IMR-90 (cell line): Measurements from ENCODE around the gene PTMS. TPM values are rescaled to one million over a fixed set of nuclear protein-coding genes. Genes with fewer than 3 reads are reported as not detected.

Source experiments
- ATAC-seq: fragments of 200-7000 bp; cut with Tn5 transposase; 2 replicates; pipeline ENCODE4 v1.9.1; 2020; ENCODE audit warnings: low read depth, mild to moderate bottlenecking, moderate library complexity
- BruUV-seq: library from RNA; stranded (reverse); fragments of 400-500 nt; replicated peaks from 2 replicates; lab custom pipeline; 2021; lab: Mats Ljungman, UMichigan
- CTCF ChIA-PET: fragments of 300-600 bp; formaldehyde crosslinking; extraction: SDS; loops from one replicate; lab custom pipeline; 2021; ENCODE audit warnings: antibody characterized with exemption; lab: Yijun Ruan, JAX
- POLR2A ChIA-PET: fragments of 300-600 bp; sonication (Branson Sonifier 250); formaldehyde crosslinking; loops from one replicate; lab custom pipeline; 2022; ENCODE audit warnings: antibody characterized with exemption; ENCODE audit not compliant: unreplicated experiment; lab: Charles Lee
- DNase-seq: peaks from one replicate; pipeline ENCODE4 v3.0.0; 2013
- H2AFZ ChIP-seq: replicated peaks from 2 replicates; pipeline ENCODE3; 2013; ENCODE audit warnings: low read length, mild to moderate bottlenecking; ENCODE audit not compliant: poor library complexity
- H2AK5ac ChIP-seq: 2 replicates; pipeline ENCODE4 v1.6.1; 2013; ENCODE audit warnings: low read depth, low read length, inconsistent platforms
- H2AK9ac ChIP-seq: replicated peaks from 2 replicates; pipeline ENCODE3; 2013; ENCODE audit warnings: mild to moderate bottlenecking, low read depth, low read length, moderate library complexity; ENCODE audit not compliant: poor library complexity
- H2BK120ac ChIP-seq: 2 replicates; pipeline ENCODE4 v1.6.1; 2013; ENCODE audit warnings: low read depth, low read length, inconsistent platforms
- H2BK15ac ChIP-seq: 3 replicates; pipeline ENCODE4 v1.6.1; 2013; ENCODE audit warnings: low read depth, low read length, inconsistent platforms
- H2BK20ac ChIP-seq: 2 replicates; pipeline ENCODE4 v1.6.1; 2013; ENCODE audit warnings: low read depth, mild to moderate bottlenecking, inconsistent platforms, low read length, moderate library complexity
- H2BK5ac ChIP-seq: 2 replicates; pipeline ENCODE4 v1.6.1; 2013; ENCODE audit warnings: mild to moderate bottlenecking, low read depth, low read length, inconsistent platforms; ENCODE audit not compliant: poor library complexity, severe bottlenecking
- H3K14ac ChIP-seq: replicated peaks from 2 replicates; pipeline ENCODE4 v1.6.1; 2013; ENCODE audit warnings: low read depth, low read length, inconsistent platforms
- H3K18ac ChIP-seq: 2 replicates; pipeline ENCODE4 v1.6.1; 2013; ENCODE audit warnings: low read depth, low read length, control low read depth
- H3K23ac ChIP-seq: 2 replicates; pipeline ENCODE4 v1.6.1; 2013; ENCODE audit warnings: low read depth, low read length, inconsistent platforms
- H3K27ac ChIP-seq: 2 replicates; pipeline ENCODE4 v1.5.1; 2013; ENCODE audit warnings: mild to moderate bottlenecking, control low read depth, low read length; ENCODE audit not compliant: insufficient read depth
- H3K27me3 ChIP-seq: 2 replicates; pipeline ENCODE4 v1.6.1; 2013; ENCODE audit warnings: low read length; ENCODE audit not compliant: control insufficient read depth, insufficient read depth
- H3K36me3 ChIP-seq: 2 replicates; pipeline ENCODE4 v1.6.1; 2013; ENCODE audit warnings: low read length, mixed read lengths; ENCODE audit not compliant: control insufficient read depth, insufficient read depth
- H3K4ac ChIP-seq: 2 replicates; pipeline ENCODE4 v1.6.1; 2013; ENCODE audit warnings: low read depth, low read length, inconsistent platforms
- H3K4me1 ChIP-seq: 2 replicates; pipeline ENCODE4 v1.6.1; 2013; ENCODE audit warnings: low read length, mixed read lengths; ENCODE audit not compliant: control insufficient read depth, insufficient read depth
- H3K4me2 ChIP-seq: 2 replicates; pipeline ENCODE4 v1.6.1; 2013; ENCODE audit warnings: low read depth, mild to moderate bottlenecking, control low read depth, low read length, moderate library complexity
- H3K4me3 ChIP-seq: 2 replicates; pipeline ENCODE4 v1.5.1; 2013; ENCODE audit warnings: low read depth, mild to moderate bottlenecking, control low read depth, low read length, moderate library complexity; ENCODE audit not compliant: insufficient read depth
- H3K56ac ChIP-seq: 2 replicates; pipeline ENCODE4 v1.6.1; 2013; ENCODE audit warnings: low read length, inconsistent platforms; ENCODE audit not compliant: insufficient read depth; ENCODE audit errors: extremely low read depth
- H3K79me1 ChIP-seq, 2 experiments: 2 replicates each; pipeline ENCODE4 v1.6.1; 2013; ENCODE audit warnings: low read length in 2 of 2, inconsistent platforms in 1 of 2, low read depth in 1 of 2
- H3K9ac ChIP-seq: 2 replicates; pipeline ENCODE4 v1.6.1; 2013; ENCODE audit warnings: low read depth, low read length, control low read depth
- H3K9me1 ChIP-seq: 2 replicates; pipeline ENCODE4 v1.6.1; 2013; ENCODE audit warnings: low read length, inconsistent platforms; ENCODE audit not compliant: insufficient read depth
- H3K9me3 ChIP-seq: 2 replicates; pipeline ENCODE4 v1.6.1; 2013; ENCODE audit warnings: low read length; ENCODE audit not compliant: control insufficient read depth, insufficient read depth
- H4K20me1 ChIP-seq: 2 replicates; pipeline ENCODE4 v1.6.1; 2013; ENCODE audit warnings: low read length, inconsistent platforms; ENCODE audit not compliant: insufficient read depth
- H4K5ac ChIP-seq: 2 replicates; pipeline ENCODE4 v1.6.1; 2013; ENCODE audit warnings: mild to moderate bottlenecking, low read depth, low read length, control low read depth
- H4K8ac ChIP-seq, 2 experiments: 2 replicates each; pipeline ENCODE4 v1.6.1; 2013; ENCODE audit warnings: low read depth in 2 of 2, low read length in 2 of 2, control low read depth in 1 of 2, inconsistent platforms in 1 of 2
- H4K91ac ChIP-seq: 2 replicates; pipeline ENCODE4 v1.6.1; 2013; ENCODE audit warnings: low read depth, low read length, inconsistent platforms; ENCODE audit not compliant: insufficient read depth
- CHD1 ChIP-seq: IDR thresholded peaks from 2 replicates; pipeline ENCODE4 v1.6.1; 2012; ENCODE audit warnings: low read depth, low read length, improper control_type of control experiment
- NFE2L2 ChIP-seq: fragments of 150-350 bp; IDR thresholded peaks from 2 replicates; pipeline ENCODE4 v1.6.1; 2016; ENCODE audit warnings: low read depth, mild to moderate bottlenecking, low read length
- POLR2A ChIP-seq: IDR thresholded peaks from 2 replicates; pipeline ENCODE4 v1.6.1; 2012; ENCODE audit warnings: mild to moderate bottlenecking, low read depth, low read length
- RAD21 ChIP-seq: IDR thresholded peaks from 2 replicates; pipeline ENCODE4 v1.6.1; 2012; ENCODE audit warnings: low read length, improper control_type of control experiment
- RFX5 ChIP-seq: IDR thresholded peaks from 2 replicates; pipeline ENCODE4 v1.8.0; 2012; ENCODE audit warnings: low read depth, mild to moderate bottlenecking, low read length, moderate library complexity
- WGBS, 2 experiments: methylation state at CpG; one replicate each; pipeline versions ENCODE4 v1.1.5 to v1.1.7; 2013; ENCODE audit warnings: missing lambda C conversion rate in 2 of 2; ENCODE audit not compliant: insufficient read length in 1 of 2; ENCODE audit errors: extremely low coverage in 2 of 2; 5-methylcytosine and 5-hydroxymethylcytosine counted together
- dilution Hi-C: fragments of 300-500 bp; cut with HindIII; formaldehyde crosslinking; loops from one replicate; pipeline ENCODE4 v1.14.3; 2018; ENCODE audit warnings: low sequenced_read_pairs; ENCODE audit not compliant: unreplicated experiment
- in situ Hi-C: fragments of 300-500 bp; cut with MboI; formaldehyde crosslinking; loops from 3 replicates; pipeline ENCODE4 v1.14.3; 2019; ENCODE audit warnings: low sequenced_read_pairs, inconsistent platforms, mixed read lengths
- intact Hi-C: fragments of 100-400 bp; cut with micrococcal nuclease; formaldehyde crosslinking; loops from 2 replicates; pipeline ENCODE4 v1.10.0; 2022
- polyA plus RNA-seq, 3 experiments: library from polyadenylated mRNA; depleted of rRNA; stranded (reverse); fragments of >200 nt; gene quantifications; 2 replicates each; pipeline ENCODE4 v1.2.3, GENCODE V29; 2012; ENCODE audit warnings: low replicate concordance in 1 of 3
- total RNA-seq: library from RNA; depleted of rRNA; stranded (reverse); fragments of >200 nt; gene quantifications from 2 replicates; pipeline ENCODE4 v1.2.3, GENCODE V29; 2012
- TF ChIP-seq, protein P1 (sequence below): fragments of 150-350 bp; IDR thresholded peaks from 2 replicates; pipeline ENCODE4 v1.6.1; 2017; ENCODE audit warnings: mild to moderate bottlenecking, antibody characterized with exemption, low read length, low read depth

Gene PTMS
- total and polyA plus RNA-seq, 2 of the 4 experiments (the other 2 are of a cell fraction), result 17.2 to 275 TPM

DNA sequence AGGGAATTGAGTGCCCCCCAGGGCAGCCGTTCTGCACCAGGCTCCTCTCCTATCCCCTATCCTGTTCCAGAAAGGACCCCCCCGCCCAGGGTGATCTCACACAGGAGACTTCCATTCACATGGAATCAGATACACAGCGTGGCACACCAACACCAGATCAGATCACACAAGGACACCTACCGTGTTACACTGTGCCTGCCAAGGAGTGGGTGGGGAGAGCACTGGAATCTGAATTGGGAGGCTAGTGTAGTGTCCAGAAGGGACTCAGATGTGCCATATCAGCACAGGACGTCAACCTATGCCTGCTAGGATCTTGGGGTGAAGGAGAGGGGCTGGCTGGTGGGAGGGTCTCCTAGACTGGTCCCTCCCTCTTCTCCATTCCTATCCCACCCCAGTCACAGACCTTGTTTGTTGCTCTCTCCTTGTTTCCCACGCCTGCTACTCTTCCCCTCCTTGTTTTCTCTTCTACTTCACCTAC is 2.3 kb downstream of the PTMS start:
- intact Hi-C loops (loop anchor here (10.0 kb wide), 1 partner anchor 154 kb away; no protein-coding TSS in a partner anchor), in situ Hi-C loops (no loop called here), dilution Hi-C loops (no loop called here)
- CTCF ChIA-PET, result interaction anchor here (1.2 to 1.7 kb wide), 2 partner anchors 10 to 14 kb away, joined by 3 to 4 read pairs; no protein-coding TSS in a partner anchor
- no peaks in the 10 kb centered on the region for H3K27me3 ChIP-seq
- WGBS, 2 experiments, result no CpG with 5 or more reads among the region's 6 CpGs
- H3K18ac ChIP-seq, result no peak overlapping the region
- peaks cover 17% of the 10 kb centered on the region for H3K36me3 ChIP-seq
- H3K4me1 ChIP-seq, result peaks cover 22% of the 10 kb centered on the region
- ATAC-seq (no peak), DNase-seq (peak; percentile 33)
- no peaks in the 10 kb centered on the region for H3K9me3 ChIP-seq
- peak overlapping the region; percentile 67 for H3K4me3 ChIP-seq
- H3K4me2 ChIP-seq, result peak overlapping the region; percentile 95
- peaks cover 35% of the 10 kb centered on the region for H4K20me1 ChIP-seq
- peak overlapping the region; percentile 98 for H2AK9ac ChIP-seq
- H3K23ac ChIP-seq, result peak overlapping the region; percentile 94
- POLR2A ChIA-PET, result interaction anchor here (1.0 kb wide), 1 partner anchor 22 kb away, joined by 8 read pairs; no protein-coding TSS in a partner anchor
- peak overlapping the region; percentile 80 for H3K14ac ChIP-seq
- H2AK5ac ChIP-seq, result peak overlapping the region; percentile 78; the same call in 1 of the 2 replicates
- H4K5ac ChIP-seq, result no peak overlapping the region
- H2BK120ac ChIP-seq, result no peak overlapping the region
- TF ChIP-seq RAD21, result no peak
- TF ChIP-seq POLR2A, result no peak
- no peak for TF ChIP-seq CHD1
- TF ChIP-seq, protein P1, sequence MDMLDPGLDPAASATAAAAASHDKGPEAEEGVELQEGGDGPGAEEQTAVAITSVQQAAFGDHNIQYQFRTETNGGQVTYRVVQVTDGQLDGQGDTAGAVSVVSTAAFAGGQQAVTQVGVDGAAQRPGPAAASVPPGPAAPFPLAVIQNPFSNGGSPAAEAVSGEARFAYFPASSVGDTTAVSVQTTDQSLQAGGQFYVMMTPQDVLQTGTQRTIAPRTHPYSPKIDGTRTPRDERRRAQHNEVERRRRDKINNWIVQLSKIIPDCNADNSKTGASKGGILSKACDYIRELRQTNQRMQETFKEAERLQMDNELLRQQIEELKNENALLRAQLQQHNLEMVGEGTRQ, result no peak
- no peak for TF ChIP-seq NFE2L2
- TF ChIP-seq RFX5, result no peak
- BruUV-seq, result no TSS peak
- H2AFZ ChIP-seq, result no peak overlapping the region
- H4K91ac ChIP-seq, result peak overlapping the region; percentile 1; the same call in 1 of the 2 replicates
- no peak overlapping the region for H2BK5ac ChIP-seq
- 0 out of 2 replicates have a peak overlapping the region, but pooled peaks have one; percentile 19 for H3K56ac ChIP-seq
- no peak overlapping the region for H2BK20ac ChIP-seq
- peaks cover 20% of the 10 kb centered on the region for H3K9me1 ChIP-seq
- peak overlapping the region; percentile 54 for H3K4ac ChIP-seq
- H3K9ac ChIP-seq, result peak overlapping the region; percentile 73
- H4K8ac ChIP-seq, result no peak overlapping the region; a peak in 1 of 4 replicates
- no peak overlapping the region for H2BK15ac ChIP-seq
- H3K27ac ChIP-seq, result peak overlapping the region; percentile 79
- peaks cover 16 to 58% of the 10 kb centered on the region in 2 experiments for H3K79me1 ChIP-seq
